Endometrial microvascular endothelial cells (primary cell): ENCODE data around the gene HOXB8. TPM values are rescaled to one million over a fixed set of nuclear protein-coding genes. Genes with fewer than 3 reads are reported as not detected.

Experiments used
- in situ Hi-C: cut with HindIII; loops from 2 replicates; pipeline ENCODE4 v1.10.0; 2017; ENCODE audit warnings: low sequenced_read_pairs, low pct_unique_long_range_greater_than_20kb; ENCODE audit errors: inconsistent ontology term
- total RNA-seq: library from RNA; depleted of rRNA; stranded (reverse); fragments of >200 nt; gene quantifications from one replicate; pipeline ENCODE4 v1.2.3, GENCODE V29; 2015; ENCODE audit errors: inconsistent ontology term

Gene HOXB8
- total RNA-seq, 1 donor from 2014 or later: 22.5 TPM

- in situ Hi-C loops: no loop called here
These were observed 11.4 kb upstream of the HOXB8 start, which contains the start of gene HOXB9 for GRCh38 chr17:48626245-48627117. HOXB9 (minus strand) TSS chr17:48626358; CDS start chr17:48626269, 89 bp downstream.

DNA sequence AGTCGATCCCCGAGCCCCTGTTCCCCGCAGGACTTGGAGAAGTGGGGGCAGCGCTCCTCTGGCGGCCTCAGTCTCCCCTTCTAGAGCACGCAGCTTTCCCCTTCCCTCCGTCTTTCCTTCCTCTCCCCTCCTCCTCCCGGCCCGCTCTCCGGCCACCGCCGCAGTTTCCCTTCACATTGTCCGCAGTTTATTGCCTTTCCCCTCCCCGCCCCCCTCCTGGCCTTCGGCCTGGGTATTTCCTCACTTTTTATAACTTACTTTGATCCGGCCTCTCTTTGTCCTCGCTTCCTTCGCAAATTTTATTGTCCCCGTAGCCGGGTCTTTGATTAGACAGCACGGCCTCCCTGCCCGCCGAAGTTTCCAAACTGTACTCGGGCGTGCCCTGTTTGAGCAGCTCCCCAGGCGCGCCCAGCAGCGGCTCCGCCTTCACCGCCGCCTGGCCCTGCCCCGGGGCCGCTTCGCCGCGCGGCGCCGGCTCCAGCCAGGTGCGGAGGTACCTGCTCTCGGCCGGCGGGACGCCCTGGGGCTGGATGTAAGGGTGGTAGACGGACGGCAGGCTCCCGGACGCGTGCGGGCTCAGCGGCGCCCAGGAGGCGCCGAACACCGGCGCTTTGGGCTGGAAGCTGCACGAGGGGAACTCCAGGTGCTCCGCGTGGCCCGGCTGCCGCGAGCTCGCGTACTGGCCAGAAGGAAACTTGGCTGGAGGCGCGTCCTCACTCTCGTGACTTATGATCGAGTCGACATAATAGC lies 10.6 kb upstream of the HOXB8 start:
- in situ Hi-C loops: no loop called here

DNA sequence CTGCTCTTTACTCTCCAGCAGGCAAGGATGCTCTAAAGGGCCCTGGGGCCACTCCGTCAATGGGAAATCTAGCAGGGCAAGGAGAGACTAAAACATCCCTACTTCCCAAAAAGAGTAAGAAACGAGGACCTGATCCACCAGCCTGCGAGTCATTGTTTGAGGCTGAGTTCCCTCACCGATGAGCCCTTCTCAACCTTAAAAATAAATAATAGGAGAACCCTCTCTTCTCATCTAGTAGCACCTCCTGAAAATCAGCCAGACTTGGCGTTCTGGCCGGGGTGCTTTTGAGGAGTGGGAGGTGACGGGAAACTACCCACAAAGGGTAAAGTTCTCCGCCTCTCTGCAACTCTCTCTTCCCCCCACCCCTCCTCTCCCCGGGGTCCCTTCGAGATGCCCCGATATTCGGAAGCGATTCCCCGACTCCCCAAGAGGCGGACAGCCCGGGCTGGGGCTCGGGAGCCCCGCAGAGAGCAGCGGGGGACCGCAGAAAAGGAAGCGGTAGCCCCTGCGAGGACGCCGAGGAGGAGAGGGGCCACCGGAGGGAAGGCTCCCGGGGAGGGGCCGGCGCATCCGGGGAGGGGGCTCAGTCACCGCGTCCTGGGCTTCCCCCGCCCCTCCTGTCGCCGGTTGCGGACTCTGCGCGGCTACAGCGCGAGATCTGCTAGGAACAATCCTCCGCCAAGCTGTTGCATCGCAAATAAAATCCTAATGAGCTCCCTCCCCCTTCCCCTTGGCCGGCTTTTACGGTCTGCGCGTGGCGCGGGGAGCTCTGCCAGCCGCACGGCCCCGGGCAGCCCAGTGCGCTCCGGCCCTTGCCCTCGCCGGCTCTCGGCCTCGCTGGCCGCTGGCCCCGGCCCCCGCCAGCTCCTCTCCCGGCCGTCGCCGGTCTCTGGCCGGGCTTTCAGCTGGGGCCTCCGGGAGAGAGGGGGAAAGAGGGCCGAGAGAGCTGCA lies 9.7 kb upstream of the HOXB8 start:
- in situ Hi-C loops: no loop called here

- in situ Hi-C loops: no loop called here
These were observed 9.0 kb upstream of the HOXB8 start for GRCh38 chr17:48624118-48624517.

DNA sequence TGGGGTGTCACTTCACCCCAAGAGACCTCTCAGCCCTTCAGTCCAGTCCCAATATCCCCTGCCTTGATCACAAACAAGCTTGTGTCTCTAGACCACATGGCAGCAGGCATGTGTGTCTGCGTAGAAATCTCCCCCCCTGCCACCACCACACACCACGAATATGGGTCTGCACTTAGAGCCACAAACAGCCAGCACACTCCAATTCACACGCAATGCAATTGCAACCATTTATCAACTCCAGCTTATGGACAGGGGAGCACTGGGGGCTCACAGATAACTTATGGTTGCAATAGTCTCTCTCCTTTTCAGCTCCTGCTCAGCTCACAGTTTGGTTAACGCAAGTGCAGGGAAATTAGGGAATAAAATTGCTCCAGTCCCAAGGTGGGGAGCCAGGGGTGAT lies 8.5 kb upstream of the HOXB8 start:
- in situ Hi-C loops: no loop called here

DNA sequence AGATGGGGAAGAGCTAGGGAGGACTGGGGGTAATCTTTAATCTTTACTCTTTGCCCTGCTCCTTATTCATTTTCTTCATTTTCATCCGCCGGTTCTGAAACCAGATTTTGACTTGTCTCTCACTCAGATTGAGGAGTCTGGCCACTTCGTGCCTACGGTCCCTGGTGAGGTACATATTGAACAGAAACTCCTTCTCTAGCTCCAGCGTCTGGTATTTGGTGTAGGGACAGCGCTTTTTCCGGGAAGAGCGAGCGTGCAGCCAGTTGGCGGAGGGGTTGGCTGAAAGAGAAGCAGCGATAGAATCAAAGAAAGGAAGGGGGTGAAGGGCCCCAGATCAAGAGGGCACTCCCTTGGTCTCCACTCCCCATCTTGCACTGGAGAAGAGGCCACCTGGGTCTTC lies 7.8 kb upstream of the HOXB8 start:
- in situ Hi-C loops: no loop called here

DNA sequence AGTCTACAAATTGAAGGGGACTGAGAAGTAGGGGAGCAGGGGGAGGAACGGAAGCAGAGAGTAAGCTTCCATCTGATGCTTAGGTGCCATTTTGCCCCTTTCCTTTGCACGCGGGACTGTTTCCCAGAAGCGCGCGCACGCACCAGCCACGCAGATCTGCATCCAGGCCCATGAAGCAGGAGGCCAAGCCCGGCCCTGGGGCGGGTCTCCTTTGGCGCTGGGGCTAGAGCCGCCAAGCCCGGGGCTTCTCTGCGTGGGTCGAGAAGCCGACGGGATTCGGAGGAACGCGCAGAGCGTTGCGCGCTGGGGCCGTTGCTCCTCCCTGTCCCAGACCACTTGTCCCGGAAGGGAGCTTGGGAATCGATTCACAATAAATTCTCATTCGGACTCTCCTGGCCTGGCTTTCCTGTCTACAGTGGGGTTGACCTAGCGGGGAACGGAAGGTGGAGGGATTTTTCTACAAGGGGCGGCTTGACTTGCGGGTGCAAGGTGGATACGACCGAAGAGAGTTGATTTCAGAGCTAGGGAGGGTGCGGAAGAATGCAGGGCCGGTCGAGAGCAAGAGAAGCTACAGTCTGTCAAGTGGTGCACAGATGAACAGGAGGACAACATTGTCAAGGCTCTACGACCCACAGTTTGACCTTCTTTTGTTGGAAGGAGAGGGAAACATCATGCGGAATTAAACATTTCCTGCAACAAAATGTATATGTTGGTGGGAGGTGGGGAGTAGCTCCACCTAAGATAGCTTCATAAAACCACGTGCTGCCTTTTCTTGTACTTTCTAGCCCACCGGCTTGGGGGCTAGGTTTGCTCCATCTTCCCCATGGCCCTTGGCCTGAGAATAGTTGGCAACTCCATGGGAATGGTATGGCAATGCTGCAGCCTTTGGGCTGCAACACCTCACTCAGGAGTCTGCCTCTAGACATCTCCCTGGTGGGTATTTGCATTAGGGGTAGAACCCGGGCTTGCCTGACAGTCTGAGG lies 6.6 kb upstream of the HOXB8 start:
- in situ Hi-C loops: no loop called here

DNA sequence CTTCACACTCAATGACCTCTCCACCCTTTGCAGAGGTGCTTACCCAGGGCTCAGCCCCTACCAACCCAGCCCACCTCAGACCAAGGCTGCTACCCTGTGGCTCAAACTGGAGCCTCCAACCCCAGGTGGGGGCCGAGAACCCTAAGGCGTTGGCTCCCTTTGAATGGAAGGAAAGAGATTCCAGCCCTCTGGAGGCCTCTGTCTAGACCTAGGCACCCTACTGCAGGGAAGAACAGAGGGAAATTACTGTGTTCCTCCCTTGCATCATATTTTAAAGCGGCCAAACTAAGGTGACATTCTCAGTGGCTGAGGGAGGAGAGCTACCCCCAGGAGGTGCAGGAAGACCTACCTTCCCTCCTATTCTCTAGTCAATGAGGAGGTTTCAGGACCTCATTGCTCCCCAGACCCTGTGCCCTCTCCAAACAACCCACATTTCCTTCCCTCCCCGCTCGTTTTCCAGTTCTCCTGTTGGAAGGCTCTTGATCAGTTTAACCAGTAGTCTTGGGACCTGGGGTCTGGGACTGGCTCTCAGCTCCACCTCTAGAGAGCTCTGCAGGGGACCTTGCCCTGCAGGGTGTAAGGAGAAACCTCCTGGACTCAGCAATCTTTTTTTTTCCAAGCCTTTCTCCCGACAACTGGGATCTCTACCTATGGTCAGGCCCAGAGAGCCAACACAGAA lies 5.5 kb upstream of the HOXB8 start:
- in situ Hi-C loops: no loop called here

DNA sequence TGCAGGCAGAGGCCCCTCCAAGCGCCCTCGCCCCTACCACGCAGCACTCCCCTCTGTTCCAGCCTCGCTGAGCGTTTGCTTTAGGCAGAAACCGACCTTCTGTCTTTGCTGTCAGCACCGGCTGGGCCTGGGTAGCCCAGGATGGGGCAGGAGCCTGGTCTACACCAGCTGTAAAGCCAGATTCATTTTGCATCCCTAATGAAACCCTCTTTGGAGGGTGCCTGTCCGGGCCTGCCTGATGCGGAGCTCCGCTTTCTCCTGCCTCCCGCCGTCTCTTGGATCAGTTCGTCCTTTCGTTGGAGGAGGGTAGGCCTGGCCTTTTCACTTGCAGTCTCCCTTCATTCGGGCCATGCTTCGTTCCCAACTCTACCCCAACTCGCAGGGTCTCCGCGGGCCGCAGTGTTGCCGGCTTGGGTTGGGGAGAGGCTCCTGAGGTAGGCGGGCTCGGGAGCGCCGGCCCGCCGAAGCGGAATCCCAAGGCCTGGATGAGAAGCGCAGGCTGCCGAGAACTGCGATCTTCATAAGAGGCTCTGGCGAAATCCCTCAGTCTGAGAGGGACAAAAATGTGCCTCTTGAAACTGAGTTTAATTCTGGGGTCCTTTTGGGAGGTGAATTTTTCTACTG lies 4.8 kb upstream of the HOXB8 start:
- in situ Hi-C loops: no loop called here

DNA sequence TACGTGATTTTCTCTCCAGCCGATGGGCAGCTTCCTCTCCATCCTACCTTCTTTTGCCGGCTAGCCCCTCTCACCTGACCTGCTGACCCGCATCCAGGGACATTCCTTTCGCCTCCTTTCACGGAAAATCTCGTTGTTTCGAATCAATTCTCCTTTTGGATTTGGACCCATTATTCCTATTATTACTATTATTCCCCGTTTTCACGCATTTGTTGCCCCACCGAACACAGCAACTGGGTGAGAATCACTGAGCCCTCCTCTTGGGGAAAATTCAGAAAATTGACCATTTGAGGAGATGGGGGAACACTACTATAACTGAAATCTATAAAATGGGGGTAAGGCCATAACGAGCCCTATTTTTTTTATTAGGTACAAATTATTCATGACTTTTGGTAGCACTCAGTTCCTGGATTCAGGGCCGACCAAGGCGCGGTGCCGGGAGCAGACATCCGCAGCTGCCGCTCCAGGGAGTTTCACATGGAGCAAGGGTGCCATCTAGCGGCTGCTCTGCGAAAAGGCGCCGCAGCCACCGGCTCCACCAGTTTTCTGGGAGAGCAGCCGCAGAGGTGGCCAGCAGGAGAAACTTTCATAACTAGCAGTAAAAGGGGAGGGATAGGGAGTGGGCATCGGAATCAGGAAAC lies 3.3 kb upstream of the HOXB8 start:
- in situ Hi-C loops: no loop called here

- in situ Hi-C loops: no loop called here
These were observed 2.6 kb upstream of the HOXB8 start for GRCh38 chr17:48617471-48618255.

DNA sequence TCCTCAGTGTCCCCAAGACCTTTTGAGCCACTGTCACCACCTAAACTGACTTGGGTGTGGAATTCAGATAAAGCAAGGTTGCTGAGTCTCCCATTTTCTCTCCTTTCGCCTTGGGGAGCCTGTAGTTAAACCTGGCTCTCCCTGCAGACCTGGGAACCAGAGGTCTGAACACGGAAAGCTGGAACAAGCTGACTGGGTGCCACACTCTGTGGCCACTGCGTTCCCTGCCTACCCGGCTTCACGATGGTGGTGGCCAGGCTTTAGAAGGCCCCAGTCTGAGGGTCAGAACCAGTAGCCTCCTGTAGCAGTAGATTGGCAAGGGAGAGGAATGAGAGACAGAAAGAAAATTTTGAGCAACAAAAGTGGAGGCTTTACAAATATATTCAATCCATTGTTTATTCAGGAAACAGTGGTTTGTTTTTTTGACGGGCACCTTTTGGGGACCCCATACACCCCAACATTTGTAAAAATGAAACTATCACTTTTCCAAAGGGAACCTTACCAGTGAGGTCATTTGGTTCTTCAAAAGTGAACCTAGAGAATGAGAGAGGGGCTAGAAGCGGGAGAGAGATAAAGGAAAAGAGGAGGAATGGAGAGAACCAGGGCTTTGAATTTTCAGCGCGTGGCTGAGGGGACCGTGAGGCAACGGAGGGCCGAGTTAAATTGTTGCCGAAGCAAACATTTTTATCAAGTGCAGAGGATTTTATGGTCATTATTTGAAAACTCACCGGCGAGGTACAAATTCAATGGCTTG lies 1.8 kb upstream of the HOXB8 start:
- in situ Hi-C loops: no loop called here

GRCh38 chr17:48615963-48616716 lies 1.0 kb upstream of the HOXB8 start:
- in situ Hi-C loops: no loop called here

DNA sequence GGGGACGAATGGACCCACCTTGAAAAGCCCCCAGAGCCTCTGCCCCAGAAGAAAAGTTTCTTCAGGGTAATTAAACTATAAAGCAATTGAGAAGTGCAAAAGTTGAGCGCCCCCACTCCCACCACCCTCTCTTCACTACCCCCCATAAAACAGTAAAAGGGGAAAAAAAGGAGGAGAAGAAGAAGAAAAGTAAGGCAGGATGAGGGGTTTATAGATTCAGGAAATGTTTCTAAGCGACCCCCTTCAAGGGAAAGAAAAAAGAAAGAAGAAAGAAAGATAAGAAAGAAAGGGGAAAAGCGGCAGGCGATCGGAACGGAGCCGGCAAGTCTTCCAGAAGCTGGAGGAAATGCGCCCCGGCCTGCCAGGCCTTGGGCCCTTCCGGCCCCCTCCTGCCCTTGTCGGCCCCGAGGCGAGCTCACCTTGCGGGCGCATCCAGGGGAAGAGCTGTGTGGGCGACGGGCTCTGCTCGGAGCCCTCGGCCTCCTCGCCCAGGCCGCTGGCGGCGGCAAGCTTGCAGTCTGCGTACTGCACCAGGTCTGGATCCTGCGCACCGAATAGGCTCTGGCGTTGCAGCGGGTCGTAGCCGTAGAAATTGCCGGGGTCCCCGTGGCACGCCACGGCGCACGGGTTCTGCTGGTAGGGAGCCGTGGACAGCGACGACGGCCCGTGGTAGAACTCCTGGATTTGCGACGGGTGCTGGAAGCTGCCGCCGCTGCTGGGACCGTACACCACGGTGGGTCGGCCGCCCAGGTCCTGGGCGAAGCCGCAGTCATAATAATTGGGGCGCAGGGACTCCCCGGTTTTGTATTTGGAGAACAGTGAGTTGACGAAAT lies 1.0 kb downstream of the HOXB8 start:
- in situ Hi-C loops: no loop called here
